Measurements from ENCODE around the gene RAPGEF5. TPM values are rescaled to one million over a fixed set of nuclear protein-coding genes. Genes with fewer than 3 reads are reported as not detected.

Gene RAPGEF5
- total RNA-seq, 1 donor from 2014 or later, result 16.5 TPM

DNA sequence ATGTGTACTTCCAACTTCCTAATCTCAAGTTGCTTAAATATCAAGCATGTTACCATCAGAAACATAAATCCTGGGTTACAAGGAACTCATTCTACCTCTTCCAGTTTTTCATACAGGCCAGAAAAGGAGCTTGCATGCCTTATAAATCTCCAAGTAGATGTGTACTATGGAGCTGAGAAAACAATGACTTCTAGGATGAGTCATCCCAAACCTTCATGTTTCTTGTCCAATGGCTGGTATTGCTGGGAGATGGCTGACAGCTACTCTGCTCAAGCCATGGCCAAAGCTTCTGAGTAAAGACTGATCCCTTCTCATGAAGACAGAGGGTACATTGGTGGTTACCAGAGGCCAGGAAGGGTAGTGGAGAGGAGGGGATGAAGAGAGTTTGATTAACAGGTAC is 8.6 kb downstream of the RAPGEF5 start:
- no peak for TF ChIP-seq CTCF (IDR thresholded peaks at IDR 0.05; ENCODE audit: borderline replicate concordance)
- Histone ChIP-seq H3K4me3 (no peak overlapping the region), H3K27ac (replicated peaks) (no peak overlapping the region), H3K9me3 (replicated peaks) (peaks cover 9% of the 10 kb centered on the region), H3K36me3 (no peaks in the 10 kb centered on the region), H3K4me1 (peaks cover 10% of the 10 kb centered on the region), H3K27me3 (ENCODE audit: low read depth) (peaks cover 1% of the 10 kb centered on the region)
- intact Hi-C loops (cut with micrococcal nuclease), result no loop called here
- DNase-seq, result no peak

GRCh38 chr7:22346383-22347107 is 10.4 kb downstream of the RAPGEF5 start:
- H3K4me3 ChIP-seq, result no peak overlapping the region
- DNase-seq, result no peak
- no peaks in the 10 kb centered on the region for H3K36me3 ChIP-seq
- H3K27ac ChIP-seq (replicated peaks), result no peak overlapping the region
- peaks cover 10% of the 10 kb centered on the region for H3K4me1 ChIP-seq
- H3K27me3 ChIP-seq (ENCODE audit: low read depth), result no peaks in the 10 kb centered on the region
- intact Hi-C loops (cut with micrococcal nuclease), result no loop called here
- TF ChIP-seq CTCF (IDR thresholded peaks at IDR 0.05; ENCODE audit: borderline replicate concordance), result no peak
- no peaks in the 10 kb centered on the region for H3K9me3 ChIP-seq (replicated peaks)

GRCh38 chr7:22344655-22345054 is 12.3 kb downstream of the RAPGEF5 start:
- intact Hi-C loops (cut with micrococcal nuclease), result no loop called here
- Histone ChIP-seq H3K9me3 (replicated peaks) (no peaks in the 10 kb centered on the region), H3K27ac (replicated peaks) (no peak overlapping the region), H3K4me3 (no peak overlapping the region), H3K4me1 (no peaks in the 10 kb centered on the region), H3K27me3 (ENCODE audit: low read depth) (no peaks in the 10 kb centered on the region), H3K36me3 (no peaks in the 10 kb centered on the region)
- no peak for TF ChIP-seq CTCF (IDR thresholded peaks at IDR 0.05; ENCODE audit: borderline replicate concordance)
- no peak for DNase-seq

DNA sequence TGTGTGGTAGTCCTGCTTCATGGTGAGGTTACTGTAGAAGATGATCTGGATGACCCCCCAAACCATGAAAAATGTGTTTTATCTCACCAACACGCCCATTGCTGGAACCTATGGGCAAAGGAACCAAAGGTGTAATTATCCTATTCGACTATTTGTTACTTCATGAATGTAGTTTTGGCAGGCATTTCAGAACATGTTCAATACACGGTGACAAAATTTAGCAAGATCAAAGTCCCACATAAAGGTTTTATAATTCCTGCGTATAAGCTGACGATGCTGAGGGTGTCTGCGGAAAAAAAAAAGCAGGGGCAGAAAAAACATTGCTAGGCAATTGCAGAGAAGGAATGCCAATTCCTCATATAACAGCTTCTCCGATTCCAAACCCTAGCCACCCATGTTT is 13.3 kb downstream of the RAPGEF5 start:
- H3K9me3 ChIP-seq (replicated peaks), result no peaks in the 10 kb centered on the region
- H3K4me3 ChIP-seq, result no peak overlapping the region
- H3K27me3 ChIP-seq (ENCODE audit: low read depth), result peaks cover 1% of the 10 kb centered on the region
- no peaks in the 10 kb centered on the region for H3K4me1 ChIP-seq
- no peak overlapping the region for H3K27ac ChIP-seq (replicated peaks)
- intact Hi-C loops (cut with micrococcal nuclease), result no loop called here
- DNase-seq, result no peak
- no peak for TF ChIP-seq CTCF (IDR thresholded peaks at IDR 0.05; ENCODE audit: borderline replicate concordance)
- no peaks in the 10 kb centered on the region for H3K36me3 ChIP-seq

- intact Hi-C loops (cut with micrococcal nuclease), result no loop called here
- Histone ChIP-seq H3K27ac (replicated peaks) (no peak overlapping the region), H3K27me3 (ENCODE audit: low read depth) (peaks cover 3% of the 10 kb centered on the region)
These were observed 13.9 kb downstream of the RAPGEF5 start for GRCh38 chr7:22343071-22343470.

More at GRCh38 chr7:22343071-22343470, 13.9 kb downstream of the RAPGEF5 start:
- no peaks in the 10 kb centered on the region for H3K36me3 ChIP-seq
- H3K4me3 ChIP-seq, result no peak overlapping the region
- H3K4me1 ChIP-seq, result no peaks in the 10 kb centered on the region
- no peak for DNase-seq
- no peak for TF ChIP-seq CTCF (IDR thresholded peaks at IDR 0.05; ENCODE audit: borderline replicate concordance)
- no peaks in the 10 kb centered on the region for H3K9me3 ChIP-seq (replicated peaks)

Data from left ventricle myocardium inferior (tissue), 1 donor.